ENCODE measurements around the gene RNF213. TPM values are rescaled to one million over a fixed set of nuclear protein-coding genes. Genes with fewer than 3 reads are reported as not detected.

The RNF213 gene
- total and polyA plus RNA-seq, 4 donors: 18.2 to 104 (median 33.5) TPM

DNA sequence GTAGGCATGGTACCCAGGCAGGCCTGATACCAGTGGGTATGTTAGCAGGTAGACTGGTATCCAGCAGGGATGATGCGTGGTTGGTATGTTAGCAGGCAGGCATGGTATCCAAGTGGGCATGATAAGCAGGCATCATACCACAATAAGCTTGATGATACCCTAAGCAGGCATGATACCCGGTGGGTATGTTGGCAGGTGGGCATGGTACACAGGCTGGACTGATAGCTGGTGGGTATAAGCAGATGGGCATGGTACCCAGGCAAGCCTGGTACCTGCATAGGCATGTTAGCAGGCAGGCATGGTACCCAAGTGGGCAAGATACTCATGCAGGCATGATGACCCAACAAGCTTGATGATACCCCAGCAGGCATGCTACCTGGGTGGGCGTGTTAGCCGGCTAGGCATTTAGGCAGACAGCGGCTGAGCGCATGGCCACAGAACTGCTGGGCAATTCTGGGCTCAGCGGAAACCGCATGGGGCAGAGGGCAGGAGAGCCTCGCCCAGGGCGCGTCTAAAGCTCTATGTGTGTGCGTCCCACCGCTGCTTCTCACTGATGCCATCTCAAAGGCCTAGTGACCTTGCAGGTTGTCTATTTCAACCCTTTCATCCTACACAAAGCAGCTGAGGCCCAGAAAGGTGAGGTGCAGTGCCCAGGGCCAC is 42.8 kb upstream of the RNF213 start:
- TF ChIP-seq CTCF (IDR thresholded peaks at IDR 0.05; ENCODE audit: low read depth, low read length, missing input control) (no peak), NR2F2 (IDR thresholded peaks at IDR 0.05) (no peak), EGR1 (IDR thresholded peaks at IDR 0.05; ENCODE audit: low read depth in 2 of 2) (no peak), GABPA (IDR thresholded peaks at IDR 0.05 in 1 of 2, conservative IDR thresholded peaks at IDR 0.05 in 1 of 2) (no peak), TAF1 (conservative IDR thresholded peaks at IDR 0.05) (no peak), FOXA2 (IDR thresholded peaks at IDR 0.05) (no peak), SP1 (IDR thresholded peaks at IDR 0.05) (no peak), REST (IDR thresholded peaks at IDR 0.05) (no peak), HNF4A (conservative IDR thresholded peaks at IDR 0.05) (no peak), RXRA (IDR thresholded peaks at IDR 0.05) (no peak), MAX (IDR thresholded peaks at IDR 0.05) (no peak), HNF4G (IDR thresholded peaks at IDR 0.05) (no peak), FOXA1 (IDR thresholded peaks at IDR 0.05) (no peak)
- no peaks in the 10 kb centered on the region for H3K27me3 ChIP-seq (ENCODE audit: control insufficient read depth in 4 of 4, insufficient read depth in 4 of 4, low read length in 3 of 4)
- 98% methylated on average over 13 of the region's 13 CpGs for WGBS
- H3K9ac ChIP-seq (ENCODE audit: low read depth in 1 of 2, low read length in 2 of 2): no peak overlapping the region
- H3K27ac ChIP-seq (ENCODE audit: low read depth in 1 of 2, low read length in 2 of 2): no peak overlapping the region
- H3K9me3 ChIP-seq (ENCODE audit: control insufficient read depth in 4 of 4, low read length in 3 of 4): no peaks in the 10 kb centered on the region
- peaks cover 0 to 21% (median 9%) of the 10 kb centered on the region in 4 donors for H3K4me1 ChIP-seq (ENCODE audit: control insufficient read depth in 4 of 4, insufficient read depth in 4 of 4, low read length in 3 of 4)
- no peak overlapping the region for H3K4me3 ChIP-seq (ENCODE audit: low read depth in 1 of 3, low read length in 3 of 3)
- peaks cover 0 to 13% (median 3%) of the 10 kb centered on the region in 4 donors for H3K36me3 ChIP-seq (ENCODE audit: control insufficient read depth in 4 of 4, insufficient read depth in 3 of 4, low read depth in 1 of 4, low read length in 3 of 4)
- DNase-seq (ENCODE audit: low spot score): no peak

GRCh38 chr17:80218391-80218790 is 42.3 kb upstream of the RNF213 start:
- WGBS: 95% methylated on average over 7 of the region's 7 CpGs

More at GRCh38 chr17:80218391-80218790, 42.3 kb upstream of the RNF213 start:
- H3K27me3 ChIP-seq (ENCODE audit: control insufficient read depth in 4 of 4, insufficient read depth in 4 of 4, low read length in 3 of 4): no peaks in the 10 kb centered on the region
- no peak overlapping the region for H3K9ac ChIP-seq (ENCODE audit: low read depth in 1 of 2, low read length in 2 of 2)
- H3K4me3 ChIP-seq (ENCODE audit: low read depth in 1 of 3, low read length in 3 of 3): no peak overlapping the region
- no peaks in the 10 kb centered on the region for H3K9me3 ChIP-seq (ENCODE audit: control insufficient read depth in 4 of 4, low read length in 3 of 4)
- no peak overlapping the region for H3K27ac ChIP-seq (ENCODE audit: low read depth in 1 of 2, low read length in 2 of 2)
- H3K4me1 ChIP-seq (ENCODE audit: control insufficient read depth in 4 of 4, insufficient read depth in 4 of 4, low read length in 3 of 4): peaks cover 0 to 21% (median 9%) of the 10 kb centered on the region in 4 donors
- TF ChIP-seq FOXA1 (IDR thresholded peaks at IDR 0.05) (no peak), NR2F2 (IDR thresholded peaks at IDR 0.05) (no peak)
- H3K36me3 ChIP-seq (ENCODE audit: control insufficient read depth in 4 of 4, insufficient read depth in 3 of 4, low read depth in 1 of 4, low read length in 3 of 4): peaks cover 0 to 13% (median 3%) of the 10 kb centered on the region in 4 donors
- no peak for DNase-seq (ENCODE audit: low spot score)

Data from liver (tissue), 9 donors.